HG03095 (cell line): ENCODE measurements around the gene CASK.

ENCODE experiments used
- ATAC-seq: cut with Tn5 transposase; IDR thresholded peaks from one replicate; pipeline ENCODE4 v1.9.1; 2021; ENCODE audit warnings: moderate library complexity; ENCODE audit not compliant: unreplicated experiment

CASK gene

DNA sequence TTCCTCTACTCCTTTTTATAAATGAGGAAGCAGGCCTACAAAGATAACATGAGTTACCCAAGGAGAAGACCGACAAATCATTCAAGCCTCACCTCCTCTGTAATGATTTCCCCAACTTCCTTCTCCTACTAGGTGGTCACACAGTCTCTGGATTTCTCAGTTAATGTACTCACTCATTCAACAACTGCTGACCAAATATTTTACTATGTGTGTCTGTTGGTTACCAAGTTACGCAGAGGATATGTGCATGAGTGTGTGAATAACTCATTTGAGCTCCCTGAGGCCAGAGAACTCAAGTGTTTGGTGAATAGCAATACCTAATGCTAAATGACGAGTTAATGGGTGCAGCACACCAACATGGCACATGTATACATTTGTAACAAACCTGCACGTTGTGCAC is 10.4 kb downstream of the CASK start:
- no peak for ATAC-seq

DNA sequence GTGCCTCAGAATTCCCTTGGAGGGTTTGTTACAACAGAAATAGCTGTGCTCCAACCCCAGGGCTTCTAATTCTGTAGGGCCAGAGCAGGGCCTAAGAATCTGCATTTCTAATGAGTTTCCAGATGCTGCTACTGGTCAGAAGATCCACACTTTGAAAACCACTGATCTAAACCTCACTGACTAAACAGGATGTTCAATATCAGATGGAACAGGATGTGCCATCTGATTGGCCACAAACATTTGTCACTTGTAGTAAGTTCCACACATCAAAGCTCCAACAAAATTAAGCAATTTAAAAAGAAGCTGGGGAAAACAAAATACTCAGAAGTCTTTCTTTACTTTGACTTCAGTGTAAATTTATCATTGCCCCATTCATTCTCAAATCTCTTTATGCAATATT is 14.3 kb downstream of the CASK start:
- no peak for ATAC-seq

DNA sequence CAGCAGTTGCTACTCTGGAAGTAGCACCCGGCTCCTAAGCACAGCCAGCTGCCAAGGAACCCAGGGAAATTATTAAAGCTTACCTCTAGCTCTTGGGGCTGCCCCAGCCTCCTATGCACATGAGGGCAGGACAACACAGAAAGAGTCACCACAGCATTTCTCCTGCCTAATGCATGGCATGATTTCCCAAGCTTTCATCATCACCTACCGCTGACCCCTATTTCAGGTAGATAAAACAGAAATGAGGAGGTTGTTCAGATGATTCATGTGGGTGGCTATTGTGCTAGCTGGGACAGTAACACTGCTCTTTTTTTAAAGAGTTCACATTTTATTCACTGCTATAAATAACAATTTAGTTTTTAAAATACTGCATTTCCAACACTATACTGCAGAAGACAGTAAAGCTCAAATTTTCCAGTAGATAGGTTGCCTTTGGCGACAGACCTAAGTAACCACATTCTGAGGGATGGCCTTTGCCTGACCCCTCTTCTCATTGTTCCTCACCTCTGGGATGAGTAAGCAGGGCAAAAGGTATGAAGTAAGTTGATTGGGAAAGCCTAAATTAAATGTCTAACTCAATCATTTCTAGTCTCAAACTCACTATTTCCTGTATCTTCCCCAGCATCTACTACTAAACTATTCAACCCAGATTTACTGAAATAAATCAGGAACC is 16.7 kb downstream of the CASK start:
- no peak for ATAC-seq

DNA sequence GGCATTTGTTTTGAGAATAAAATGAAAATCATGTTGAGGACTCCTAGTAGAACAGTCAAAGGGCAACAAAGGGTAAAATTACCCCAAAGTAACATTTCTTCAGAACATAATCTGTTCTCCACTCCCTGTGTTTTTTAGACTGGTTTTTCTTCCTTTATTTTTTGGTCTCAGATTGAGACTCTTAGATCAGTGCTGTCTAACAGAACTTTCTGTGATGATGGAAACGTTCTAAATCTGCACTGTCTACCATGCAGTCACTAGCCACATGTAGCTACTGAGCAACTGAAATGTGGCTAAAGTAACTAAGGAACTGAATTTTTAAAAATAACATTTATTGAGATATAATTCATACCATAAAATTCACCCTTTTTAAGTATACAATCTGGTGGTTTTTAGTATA is 19.8 kb downstream of the CASK start:
- ATAC-seq = no peak

DNA sequence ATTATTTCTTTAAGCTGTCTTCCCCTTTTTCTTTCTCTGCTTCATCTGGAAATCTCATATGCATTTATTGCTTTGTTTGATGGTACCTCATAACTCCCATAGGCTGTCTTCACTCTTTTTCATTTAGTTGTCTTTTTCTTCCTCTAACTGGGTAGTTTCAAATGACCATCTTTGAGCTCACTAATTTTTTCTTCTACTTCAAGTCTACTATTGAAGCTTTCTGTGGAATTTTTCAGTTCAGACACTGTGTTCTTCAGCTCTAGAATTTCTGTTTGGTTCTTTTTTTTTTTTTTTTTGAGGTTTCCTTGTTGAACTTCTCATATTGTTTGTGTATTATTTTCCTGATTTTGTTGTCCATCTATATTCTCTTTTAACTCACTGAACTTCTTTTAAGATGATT is 23.0 kb downstream of the CASK start:
- no peak for ATAC-seq

DNA sequence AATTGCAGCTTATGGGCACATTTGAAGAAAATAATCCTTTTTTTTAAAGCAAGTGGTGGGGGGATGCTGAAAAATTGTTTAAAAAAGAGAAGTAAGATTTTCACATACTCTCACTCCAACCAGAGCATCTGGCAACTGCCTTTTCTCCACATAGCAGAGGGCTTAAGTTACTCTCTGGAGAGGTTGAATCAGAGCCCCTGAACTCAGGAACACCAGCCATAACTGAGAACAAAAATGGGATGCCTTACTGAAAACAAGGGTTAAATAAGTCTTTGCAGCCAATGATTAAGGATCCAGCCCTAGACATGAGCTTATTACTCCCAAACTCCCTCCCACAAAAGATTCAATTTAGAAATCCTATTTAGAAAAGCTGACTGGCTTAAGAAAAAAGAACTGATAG is 27.5 kb downstream of the CASK start:
- ATAC-seq = no peak

DNA sequence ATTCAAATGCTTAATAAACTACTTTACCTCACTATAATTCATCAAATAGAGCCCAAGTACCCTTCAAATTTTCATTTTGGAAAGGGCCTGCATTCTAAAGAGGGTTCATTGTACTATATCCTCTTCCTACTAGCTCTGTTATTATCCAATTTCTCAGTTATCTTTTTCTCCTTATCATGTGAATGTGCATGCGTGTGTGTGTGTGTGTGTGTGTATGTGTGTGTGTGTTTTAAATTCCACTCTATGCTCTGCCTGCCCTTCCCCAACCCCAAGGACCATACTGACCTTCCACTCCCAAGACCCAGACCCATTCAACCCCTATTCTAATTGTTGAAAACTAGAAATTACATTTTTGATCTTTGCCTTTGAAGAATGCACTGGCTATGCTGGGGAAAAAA is 33.3 kb downstream of the CASK start:
- no peak for ATAC-seq

DNA sequence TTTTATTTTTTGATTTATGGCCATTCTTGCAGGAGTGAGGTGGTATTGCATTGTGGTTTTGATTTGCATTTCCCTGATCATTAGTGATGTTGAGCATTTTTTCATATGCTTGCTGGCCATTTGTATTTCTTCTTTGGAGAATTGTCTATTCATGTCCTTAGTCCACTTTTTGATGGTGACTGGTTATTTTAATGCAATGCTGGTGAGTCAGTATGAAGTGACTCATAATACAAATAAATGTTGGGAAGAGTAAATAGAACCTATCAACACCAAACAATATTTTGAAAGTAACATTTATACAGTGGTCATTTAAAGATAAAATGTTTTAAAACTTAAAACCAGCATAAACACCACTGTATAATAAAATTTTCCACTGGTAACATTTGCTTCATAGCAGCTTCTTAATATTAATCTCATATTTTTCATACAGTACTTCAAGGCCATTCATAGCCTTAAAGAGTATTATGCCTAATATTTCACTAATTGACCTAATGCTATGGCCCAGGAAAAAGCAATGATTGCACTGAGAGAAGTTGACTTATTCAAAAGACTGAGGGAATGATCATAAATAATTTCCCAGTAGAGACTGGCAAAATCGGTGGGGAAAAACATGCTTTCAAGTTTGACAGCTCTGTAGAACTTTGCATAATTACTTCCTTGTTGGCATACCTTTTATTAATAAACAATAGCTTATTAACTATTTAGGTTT is 33.9 kb downstream of the CASK start:
- no peak for ATAC-seq

DNA sequence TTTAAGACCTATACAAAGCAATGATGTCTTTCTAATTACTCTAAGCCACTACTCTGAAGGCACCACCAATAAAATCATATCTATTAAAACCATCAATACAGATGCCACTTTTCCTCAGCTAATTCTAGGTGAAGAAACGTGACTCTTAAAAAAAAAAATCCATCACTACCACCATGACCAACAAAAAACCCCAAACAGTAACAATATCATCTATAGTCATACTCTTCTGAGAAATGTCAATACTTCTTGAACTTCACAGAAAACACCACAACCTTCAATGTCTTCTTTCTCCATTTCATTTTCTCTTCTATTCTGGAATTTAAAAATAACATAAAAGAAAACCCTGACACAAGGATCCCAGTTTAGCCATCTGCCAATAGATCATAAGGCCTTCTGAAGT is 35.7 kb downstream of the CASK start:
- no peak for ATAC-seq

DNA sequence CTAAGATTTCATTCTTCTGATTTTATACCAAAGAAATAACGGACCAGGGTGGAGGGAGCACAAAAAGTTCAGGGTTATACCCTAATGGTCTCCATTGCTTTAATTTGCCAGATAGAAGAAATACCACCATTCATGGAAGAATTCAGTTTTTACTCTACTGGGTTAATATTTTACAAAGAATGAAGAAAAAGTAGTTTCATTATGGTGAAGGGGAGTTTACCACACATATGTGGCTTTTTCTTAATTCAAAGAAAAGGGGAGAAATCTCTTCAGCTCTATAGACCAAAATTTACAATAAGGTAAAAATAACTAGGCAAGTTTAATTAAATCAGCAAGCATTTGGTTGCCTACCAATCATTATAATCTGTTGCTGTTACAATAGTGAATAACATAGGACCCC is 37.6 kb downstream of the CASK start:
- ATAC-seq = no peak

DNA sequence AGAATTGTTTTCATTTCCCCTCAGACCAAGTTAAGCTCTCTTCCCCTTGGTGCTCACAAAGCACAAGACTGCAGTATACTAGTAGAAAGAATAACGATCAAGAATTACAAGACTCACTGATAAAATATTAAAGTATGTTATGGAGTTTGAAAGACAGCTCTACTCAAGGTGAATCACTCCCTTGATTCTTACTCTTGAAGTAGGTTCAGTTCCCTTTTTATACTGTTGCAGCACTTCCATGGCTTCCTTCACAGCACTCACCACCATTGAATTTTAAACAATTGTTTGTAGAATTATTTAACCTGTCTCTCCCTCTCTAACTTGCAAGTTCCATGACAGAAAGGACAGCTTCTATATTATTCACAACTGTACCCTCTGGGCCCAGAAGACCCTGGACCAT is 42.2 kb downstream of the CASK start:
- no peak for ATAC-seq

DNA sequence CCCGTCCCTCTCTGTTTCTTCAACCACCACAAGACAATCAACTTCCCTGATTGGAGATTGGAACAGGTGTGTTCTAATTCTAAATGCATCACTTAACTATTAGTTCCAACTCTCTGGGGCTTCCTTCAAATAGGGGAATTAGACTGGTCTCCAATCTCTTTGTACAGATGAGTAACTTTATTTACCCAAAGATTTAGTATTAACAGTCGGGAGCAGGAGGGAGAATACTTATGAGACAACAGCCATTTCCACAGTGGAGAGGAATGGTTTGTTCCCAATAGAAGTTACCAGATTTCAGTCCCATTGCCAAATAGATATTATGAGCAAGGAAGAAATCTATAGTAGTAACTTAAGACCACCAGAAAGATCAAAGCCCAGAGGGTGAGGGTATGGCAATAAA is 46.2 kb downstream of the CASK start:
- ATAC-seq = no peak

DNA sequence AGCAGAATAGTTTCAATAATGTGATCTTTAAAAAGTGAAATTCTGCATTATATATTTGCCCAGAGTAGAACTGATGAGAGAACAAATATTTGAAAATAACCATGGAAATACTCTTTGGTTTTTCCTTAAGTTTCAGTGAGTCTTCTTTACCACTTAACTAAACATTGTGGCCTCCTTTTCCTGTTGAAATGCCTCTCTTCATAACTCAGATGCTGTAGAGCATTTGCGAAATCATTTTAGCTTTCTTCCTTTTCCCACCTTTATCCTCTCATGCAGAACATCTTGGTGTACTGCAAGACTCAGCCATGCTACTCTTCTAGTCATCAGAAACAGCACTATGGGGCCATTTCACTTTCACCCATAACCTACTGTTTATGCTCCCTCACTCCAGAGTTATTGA is 48.2 kb downstream of the CASK start:
- ATAC-seq = no peak

DNA sequence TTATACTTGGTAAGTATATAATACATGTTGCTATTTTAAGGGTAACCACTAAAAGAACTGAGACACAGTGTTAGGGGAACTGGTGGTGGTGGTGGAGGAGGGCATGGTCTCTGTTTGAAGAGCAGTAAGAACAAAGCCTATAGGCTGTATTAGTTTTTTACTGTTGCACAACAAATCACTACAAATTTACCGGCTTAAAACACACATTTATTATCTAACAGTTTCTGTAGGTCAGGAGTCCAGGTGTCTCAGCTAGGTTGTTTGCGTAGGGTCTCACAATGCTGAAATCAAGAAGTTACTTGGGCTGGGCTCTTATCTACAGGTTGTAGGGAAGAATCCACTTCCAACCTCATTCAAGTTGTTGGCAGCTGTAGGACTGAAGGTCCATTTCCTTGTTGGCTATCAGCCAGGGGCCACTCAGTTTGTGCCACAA is 52.6 kb downstream of the CASK start:
- no peak for ATAC-seq

DNA sequence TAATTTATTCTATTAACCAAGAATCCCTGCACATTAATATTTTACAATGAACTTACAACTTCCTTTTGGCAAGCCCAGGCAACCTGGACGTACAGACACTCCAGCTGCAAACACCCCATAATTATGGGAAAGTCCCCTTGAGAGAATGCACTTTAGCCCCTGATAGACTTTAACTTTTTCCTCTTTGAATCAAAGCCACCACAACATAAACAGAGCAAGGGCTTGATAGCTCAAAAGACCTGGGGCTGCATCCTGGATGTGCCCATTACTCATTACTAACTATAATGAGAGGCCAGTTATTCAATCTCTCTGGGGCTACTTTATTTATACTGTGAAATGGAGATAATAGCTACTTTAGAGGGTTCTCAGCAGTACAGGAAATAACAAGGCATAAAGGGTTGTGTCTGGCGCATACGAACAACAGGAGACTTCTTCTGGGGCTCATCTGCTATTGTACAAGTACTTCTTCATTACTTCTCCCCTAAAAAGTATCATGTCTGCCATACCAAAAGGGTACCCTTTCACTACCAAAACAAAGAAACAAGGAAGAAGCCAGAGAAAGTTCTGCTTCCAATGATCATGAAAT is 54.9 kb downstream of the CASK start:
- ATAC-seq = no peak

DNA sequence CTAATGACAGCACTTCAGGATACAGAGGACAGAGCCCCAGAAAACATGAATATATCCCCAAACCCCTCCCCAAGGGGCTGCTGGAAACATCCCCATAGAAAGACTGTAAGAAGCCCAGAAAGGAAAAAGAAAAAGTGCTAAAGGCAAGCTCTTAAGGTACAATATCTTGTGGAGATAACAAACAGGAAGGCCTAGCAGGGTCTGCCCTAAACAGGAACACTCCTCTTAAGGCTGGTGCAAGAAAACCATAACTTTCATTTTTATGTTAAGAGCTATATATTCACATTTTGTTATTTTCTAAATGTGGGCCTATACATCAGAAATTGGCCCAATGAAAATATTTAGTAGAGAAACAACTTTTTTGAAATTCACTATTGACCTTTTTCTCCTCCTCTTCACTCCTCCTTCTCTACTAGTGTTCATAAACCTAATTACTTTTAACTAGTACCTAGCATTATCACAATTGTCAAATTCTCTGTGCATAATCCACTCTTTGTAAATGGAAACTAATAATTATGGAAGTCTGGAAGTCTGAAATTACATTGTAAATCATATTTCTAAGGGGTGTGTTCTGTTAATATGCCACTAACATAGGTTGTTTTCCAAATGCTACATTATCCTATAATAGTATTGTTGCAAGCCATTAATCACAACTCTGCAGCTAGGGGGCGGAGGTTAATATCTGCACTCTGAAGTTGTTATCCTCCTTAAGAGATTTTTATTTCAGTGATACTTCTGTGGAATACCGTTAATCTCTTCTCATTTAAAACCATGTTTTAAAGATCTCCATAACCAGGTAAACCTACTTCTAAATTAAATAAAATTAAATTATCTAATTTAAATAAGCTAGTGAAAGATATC is 59.8 kb downstream of the CASK start:
- no peak for ATAC-seq

DNA sequence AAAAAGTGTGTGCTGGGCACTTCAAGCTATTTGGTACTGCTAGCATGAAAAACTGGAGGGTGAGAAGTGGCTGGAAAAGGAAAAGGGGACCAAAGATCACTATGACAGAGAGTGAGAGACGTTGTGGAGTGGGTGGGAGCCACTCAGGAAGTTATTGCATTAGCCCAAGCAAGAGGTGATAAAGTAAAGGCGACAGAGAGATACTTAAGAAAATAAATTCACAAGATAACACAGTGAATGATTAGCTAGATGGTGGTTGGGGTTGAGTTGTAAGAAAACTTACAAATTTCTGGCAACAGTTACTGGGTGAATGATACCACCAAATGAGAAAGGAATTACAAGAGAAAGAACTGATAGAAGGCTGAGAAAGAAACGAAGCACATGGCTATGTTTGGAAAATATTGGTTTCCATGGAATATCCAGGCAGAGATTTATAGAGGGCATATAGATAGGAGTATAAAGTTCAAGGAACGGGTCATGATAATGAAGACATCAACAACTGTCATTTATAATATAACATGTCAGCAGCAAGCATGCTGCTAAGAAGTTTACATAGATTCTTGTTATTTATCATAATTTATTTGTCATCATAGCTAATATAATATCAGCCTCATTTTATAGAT is 60.7 kb downstream of the CASK start:
- no peak for ATAC-seq

DNA sequence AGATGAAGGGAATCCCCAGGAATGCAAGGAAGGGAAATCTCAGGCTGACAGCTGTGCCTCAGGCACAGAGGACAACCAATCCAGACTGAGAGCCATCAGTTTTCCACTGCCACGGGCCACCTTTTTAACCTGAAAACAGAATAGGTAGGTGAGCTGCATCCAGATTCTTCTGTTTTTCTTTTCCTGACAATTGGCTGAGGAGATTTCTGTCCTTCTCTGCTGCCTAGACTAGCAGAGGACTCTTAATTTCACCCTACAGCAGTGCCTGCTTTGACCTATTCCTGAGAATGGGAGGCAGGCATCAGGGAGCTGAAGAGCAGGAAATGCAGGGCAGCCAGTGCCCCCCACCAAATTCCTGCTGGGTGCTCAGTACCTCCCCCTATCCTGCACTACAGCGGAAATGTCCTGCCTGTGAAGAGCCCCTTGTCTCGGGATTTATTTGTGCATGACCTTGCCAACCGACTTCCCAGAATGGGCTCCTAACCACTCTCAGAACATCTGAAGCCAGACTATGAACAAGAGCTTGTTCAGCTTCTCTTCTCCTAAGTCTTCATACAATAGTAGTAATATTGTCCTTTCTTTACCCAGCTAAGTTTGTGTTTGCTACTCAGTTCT is 65.1 kb downstream of the CASK start:
- ATAC-seq = no peak

DNA sequence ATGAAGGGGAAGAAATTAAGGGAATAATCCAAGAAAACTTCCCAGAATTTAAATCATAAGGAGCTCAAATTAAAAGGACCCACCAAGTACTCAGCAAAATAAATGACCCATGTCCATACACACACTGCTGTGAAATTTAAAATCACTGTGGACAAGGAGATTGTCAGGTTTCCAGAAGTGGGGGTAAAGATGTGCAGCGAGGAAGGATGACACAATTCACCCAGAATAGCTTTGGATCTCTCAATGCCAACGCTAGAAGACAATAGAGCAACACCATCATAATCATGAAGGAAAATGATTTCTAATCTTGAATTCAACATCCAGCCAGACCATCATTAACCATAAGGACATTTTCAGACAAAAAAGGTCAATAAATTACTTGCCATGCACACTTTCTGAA is 65.7 kb downstream of the CASK start:
- no peak for ATAC-seq

DNA sequence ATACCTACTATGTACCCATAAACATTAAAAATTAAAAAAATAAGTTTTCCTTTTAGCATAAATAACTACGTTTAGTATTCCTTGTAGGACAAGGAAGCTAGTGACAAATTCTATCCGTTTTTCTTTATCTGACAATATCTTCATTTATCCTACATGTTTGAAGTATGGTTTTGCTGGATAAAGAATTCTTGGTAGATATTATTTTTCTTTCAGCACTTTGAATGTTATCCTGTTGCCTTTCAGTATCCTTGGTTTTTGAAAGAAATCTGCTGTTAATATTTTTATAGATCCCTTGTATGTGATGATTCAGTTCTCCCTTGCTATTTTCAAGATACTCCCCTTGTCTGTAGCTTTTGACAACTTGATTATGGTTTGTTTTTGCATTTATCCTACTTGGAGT is 76.6 kb downstream of the CASK start:
- no peak for ATAC-seq
